ENCODE results near the gene MEGF9. TPM values are rescaled to one million over a fixed set of nuclear protein-coding genes. Genes with fewer than 3 reads are reported as not detected.

Gene MEGF9
- total and polyA plus RNA-seq, 2 donors (not counting 3 experiments of a cell fraction or from before 2014, with no cell fraction given) = 4.0 to 13.0 TPM

- Histone ChIP-seq H3K9me1 (replicated peaks; ENCODE audit: control insufficient read depth, extremely low read depth, insufficient read depth, low read length) (no peaks in the 10 kb centered on the region), H3K79me2 (ENCODE audit: control insufficient read depth, insufficient read depth, low read length) (no peaks in the 10 kb centered on the region), H3K4me2 (ENCODE audit: insufficient read depth, low read length) (no peak overlapping the region), H4K20me1 (replicated peaks; ENCODE audit: control insufficient read depth, extremely low read depth, insufficient read depth, low read length) (no peaks in the 10 kb centered on the region), H3K36me3 (ENCODE audit: control insufficient read depth in 2 of 2, extremely low read depth in 1 of 2, insufficient read depth in 2 of 2, low read length in 2 of 2) (no peaks in the 10 kb centered on the region), H3K9me3 (replicated peaks; ENCODE audit: control insufficient read depth, insufficient read depth, low read length) (no peaks in the 10 kb centered on the region), H3K4me1 (ENCODE audit: control insufficient read depth, extremely low read depth, insufficient read depth, low read length) (peaks cover 10% of the 10 kb centered on the region), H2AFZ (ENCODE audit: low read depth, low read length) (no peak overlapping the region), H3K27ac (ENCODE audit: insufficient read depth, low read depth, low read length) (no peak overlapping the region), H3K9ac (replicated peaks; ENCODE audit: extremely low read depth, insufficient read depth, low read length) (no peak overlapping the region), H3K27me3 (ENCODE audit: control insufficient read depth in 2 of 2, insufficient read depth in 2 of 2, low read length in 2 of 2) (no peaks in the 10 kb centered on the region), H3K4me3 (replicated peaks in 1 of 3; ENCODE audit: insufficient read depth in 1 of 3, low read depth in 1 of 3, low read length in 3 of 3) (no peak overlapping the region)
- intact Hi-C loops (cut with micrococcal nuclease) (no loop called here), dilution Hi-C loops (cut with MboI; ENCODE audit: extremely low pct_ligation_motif_present, low sequenced_read_pairs) (no loop called here)
- FAIRE-seq (no peak), DNase-seq (ENCODE audit: low read depth, low spot score) (peak; percentile 75)
- TF ChIP-seq FOS (IDR thresholded peaks at IDR 0.05; ENCODE audit: borderline replicate concordance, insufficient read depth, low read length) (no peak), POLR2A (IDR thresholded peaks at IDR 0.05; ENCODE audit: low read depth, low read length) (no peak), MAX (IDR thresholded peaks at IDR 0.05; ENCODE audit: insufficient read depth, insufficient read length) (no peak), GATA2 (IDR thresholded peaks at IDR 0.05; ENCODE audit: insufficient read depth, insufficient read length, low read depth, low read length) (no peak), JUN (IDR thresholded peaks at IDR 0.05; ENCODE audit: borderline replicate concordance, insufficient read depth, insufficient read length, low read depth) (no peak), POLR2AphosphoS5 (IDR thresholded peaks at IDR 0.05; ENCODE audit: insufficient read depth, low read depth, low read length) (no peak), CTCF (IDR thresholded peaks at IDR 0.05; ENCODE audit: extremely low read depth in 1 of 2, insufficient read depth in 1 of 2, low read depth in 1 of 2, low read length in 2 of 2) (no peak), EZH2 (IDR thresholded peaks at IDR 0.05; ENCODE audit: borderline replicate concordance, low read depth, low read length, severe bottlenecking) (no peak), MYC (IDR thresholded peaks at IDR 0.05; ENCODE audit: low read depth, low read length) (no peak)
- no TSS peak for BruUV-seq (replicated peaks)
- CTCF ChIA-PET = interaction anchor here (0.8 to 2.4 kb wide), 5 partner anchors 12 to 115 kb away, joined by 3 to 15 read pairs (median 3); partner anchors contain the start of gene MEGF9
- POLR2A ChIA-PET = interaction anchor here (1.6 kb wide), 1 partner anchor 20 kb away, joined by 4 read pairs; the partner anchor contains the start of gene MEGF9
Observed at GRCh38 chr9:120734607-120735410, 20.5 kb upstream of the MEGF9 start.
